A673 (cell line): ENCODE measurements around the gene NOS3. TPM values are rescaled to one million over a fixed set of nuclear protein-coding genes. Genes with fewer than 3 reads are reported as not detected.

ENCODE experiments used
- BruUV-seq: library from RNA; stranded (reverse); fragments of 400-500 nt; replicated peaks from 2 replicates; lab custom pipeline; 2021; lab: Mats Ljungman, UMichigan
- CTCF ChIA-PET: fragments of 300-600 bp; sonication (Branson Sonifier 250); formaldehyde crosslinking; loops from one replicate; lab custom pipeline; 2022; ENCODE audit warnings: antibody characterized with exemption; lab: Charles Lee
- POLR2A ChIA-PET: fragments of 300-600 bp; sonication (Branson Sonifier 250); formaldehyde crosslinking; loops from one replicate; lab custom pipeline; 2022; ENCODE audit warnings: antibody characterized with exemption; ENCODE audit not compliant: low non-redundant PET; lab: Charles Lee
- DNase-seq: peaks from one replicate; pipeline ENCODE4 v3.0.0-alpha.2; 2015; ENCODE audit warnings: low spot score
- H3K27ac ChIP-seq: fragments of 200-600 bp; sonication (generic); 2 replicates; pipeline ENCODE4 v1.5.1; 2016; ENCODE audit warnings: mixed run types, low read depth, mild to moderate bottlenecking, mixed read lengths, antibody characterized with exemption, low read length; ENCODE audit not compliant: poor library complexity, severe bottlenecking
- H3K27me3 ChIP-seq: fragments of 200-600 bp; sonication (generic); replicated peaks from 2 replicates; pipeline ENCODE4 v1.6.1; 2017; ENCODE audit warnings: mixed run types, low read depth, mild to moderate bottlenecking, mixed read lengths, antibody characterized with exemption, low read length; ENCODE audit not compliant: insufficient read depth, poor library complexity
- H3K36me3 ChIP-seq: fragments of 200-600 bp; sonication (generic); 2 replicates; pipeline ENCODE4 v1.6.1; 2016; ENCODE audit warnings: mixed run types, mild to moderate bottlenecking, mixed read lengths, antibody characterized with exemption, low read length; ENCODE audit not compliant: insufficient read depth, poor library complexity, severe bottlenecking
- H3K4me1 ChIP-seq: fragments of 200-600 bp; sonication (generic); 2 replicates; pipeline ENCODE4 v1.6.1; 2017; ENCODE audit warnings: mixed run types, mild to moderate bottlenecking, mixed read lengths, antibody characterized with exemption, low read length; ENCODE audit not compliant: insufficient read depth, poor library complexity, severe bottlenecking
- H3K4me3 ChIP-seq: fragments of 200-600 bp; sonication (generic); 2 replicates; pipeline ENCODE4 v1.5.1; 2016; ENCODE audit warnings: low read depth, mixed run types, mild to moderate bottlenecking, mixed read lengths, low read length; ENCODE audit not compliant: poor library complexity, severe bottlenecking
- H3K9me3 ChIP-seq: fragments of 200-600 bp; sonication (generic); 2 replicates; pipeline ENCODE4 v1.6.1; 2016; ENCODE audit warnings: mixed run types, low read depth, mild to moderate bottlenecking, mixed read lengths, antibody characterized with exemption, low read length; ENCODE audit not compliant: poor library complexity, severe bottlenecking
- CTCF ChIP-seq: fragments of 300-800, 200-600 bp; sonication (generic); conservative IDR thresholded peaks from 2 replicates; pipeline ENCODE4 v1.5.1; 2017; ENCODE audit warnings: low read depth, mild to moderate bottlenecking, antibody characterized with exemption, low read length, moderate library complexity, mixed read lengths
- EZH2 ChIP-seq: fragments of 200-600 bp; sonication (generic); IDR thresholded peaks from 2 replicates; pipeline ENCODE4 v1.6.1; 2017; ENCODE audit warnings: borderline replicate concordance, low read depth, mild to moderate bottlenecking, mixed read lengths, antibody characterized with exemption, low read length; ENCODE audit not compliant: poor library complexity, severe bottlenecking
- intact Hi-C: fragments of 100-400 bp; cut with micrococcal nuclease; formaldehyde crosslinking; loops from one replicate; pipeline ENCODE4 v1.10.0; 2022; ENCODE audit not compliant: unreplicated experiment
- total RNA-seq: library from RNA; stranded (reverse); gene quantifications from 2 replicates; pipeline ENCODE4 v1.2.3, GENCODE V29; 2021

NOS3 gene
- total RNA-seq, 1 experiment from 2014 or later, result 0.75 TPM

GRCh38 chr7:151062111-151062398 is 71.2 kb downstream of the NOS3 start:
- BruUV-seq, result no TSS peak
- H3K27me3 ChIP-seq, result no peaks in the 10 kb centered on the region
- intact Hi-C loops, result no loop called here
- DNase-seq, result no peak
- ChIA-PET CTCF (no interaction called here), POLR2A (no interaction called here)
- no peaks in the 10 kb centered on the region for H3K9me3 ChIP-seq
- H3K4me3 ChIP-seq, result no peak overlapping the region
- H3K27ac ChIP-seq, result peak overlapping the region; percentile 78
- peaks cover 30% of the 10 kb centered on the region for H3K4me1 ChIP-seq
- TF ChIP-seq CTCF (no peak), EZH2 (no peak)
- H3K36me3 ChIP-seq, result peaks cover 21% of the 10 kb centered on the region

GRCh38 chr7:151062399-151063211 is 71.8 kb downstream of the NOS3 start:
- no peaks in the 10 kb centered on the region for H3K9me3 ChIP-seq
- no TSS peak for BruUV-seq
- H3K36me3 ChIP-seq, result peaks cover 26% of the 10 kb centered on the region
- H3K4me3 ChIP-seq, result no peak overlapping the region
- intact Hi-C loops, result no loop called here
- H3K27me3 ChIP-seq, result no peaks in the 10 kb centered on the region
- ChIA-PET POLR2A (no interaction called here), CTCF (interaction anchor here (0.7 to 1.0 kb wide), 2 partner anchors 44 to 98 kb away, joined by 3 to 4 read pairs; no protein-coding TSS in a partner anchor)
- peak overlapping the region; percentile 12 for H3K27ac ChIP-seq
- H3K4me1 ChIP-seq, result peaks cover 27% of the 10 kb centered on the region
- no peak for DNase-seq
- TF ChIP-seq EZH2, result no peak

GRCh38 chr7:151063212-151063561 is 72.4 kb downstream of the NOS3 start:
- POLR2A ChIA-PET, result no interaction called here
- Histone ChIP-seq H3K4me3 (no peak overlapping the region), H3K36me3 (peaks cover 31% of the 10 kb centered on the region), H3K4me1 (peaks cover 26% of the 10 kb centered on the region), H3K27me3 (no peaks in the 10 kb centered on the region), H3K9me3 (no peaks in the 10 kb centered on the region), H3K27ac (no peak overlapping the region)
- intact Hi-C loops, result no loop called here
- no peak for TF ChIP-seq CTCF
- TF ChIP-seq EZH2, result no peak
- no TSS peak for BruUV-seq
- DNase-seq, result no peak
- CTCF ChIA-PET, result interaction anchor here (0.7 to 1.0 kb wide), 2 partner anchors 45 to 98 kb away, joined by 3 to 4 read pairs; no protein-coding TSS in a partner anchor

Other genes with a start within 250 kb of the NOS3 start
- 2.2 and 2.3 TPM in 2 replicates for gene TMEM176B, start 190.7 kb upstream of the NOS3 start, total RNA-seq
- gene TMEM176A, start 190.2 kb upstream of the NOS3 start, total RNA-seq, result 2.3 and 2.9 TPM in 2 replicates
- not detected in 2 replicates for gene AOC1, start 138.5 kb upstream of the NOS3 start, total RNA-seq
- 1.5 and 4.0 TPM in 2 replicates for gene KCNH2, start 12.7 kb upstream of the NOS3 start, total RNA-seq
- 0.96 and 1.9 TPM in 2 replicates for gene ATG9B, start 33.5 kb downstream of the NOS3 start, total RNA-seq
- gene ABCB8, start 37.4 kb downstream of the NOS3 start, total RNA-seq, result 50.9 and 57.6 TPM in 2 replicates
- gene ASIC3, start 57.5 kb downstream of the NOS3 start, total RNA-seq, result 4.5 and 6.7 TPM in 2 replicates
- gene CDK5, start 66.9 kb downstream of the NOS3 start, total RNA-seq, result 21.1 and 25.7 TPM in 2 replicates
- gene SLC4A2, start 68.6 kb downstream of the NOS3 start, total RNA-seq, result 213 and 222 TPM in 2 replicates
- gene FASTK, start 89.8 kb downstream of the NOS3 start, total RNA-seq, result 70.8 and 80.5 TPM in 2 replicates
- gene TMUB1, start 92.5 kb downstream of the NOS3 start, total RNA-seq, result 43.8 and 44.7 TPM in 2 replicates
- gene AGAP3, start 95.5 kb downstream of the NOS3 start, total RNA-seq, result 115 and 133 TPM in 2 replicates
- gene GBX1, start 176.7 kb downstream of the NOS3 start, total RNA-seq, result not detected in 2 replicates
- not detected in 2 replicates for gene ASB10, start 196.2 kb downstream of the NOS3 start, total RNA-seq
- gene H2BK1, start 219.5 kb downstream of the NOS3 start, total RNA-seq, result not detected in 2 replicates
- 65.5 and 69.0 TPM in 2 replicates for gene ABCF2, start 236.2 kb downstream of the NOS3 start, total RNA-seq
- gene CHPF2, start 241.5 kb downstream of the NOS3 start, total RNA-seq, result 22.5 and 27.1 TPM in 2 replicates